Breast epithelium (tissue), 4 donors: ENCODE data around the gene UBASH3B. TPM values are rescaled to one million over a fixed set of nuclear protein-coding genes. Genes with fewer than 3 reads are reported as not detected.
A peak's percentile ranks its signal among the peaks of the same experiment; 100 is the strongest.
"Not testable (repeated sequence)": the region's sequence is repeated elsewhere in the genome, so short reads cannot be mapped to it uniquely, and the experiment has no call there.

Experiments used
- DNase-seq, 2 donors: peaks; one replicate each; pipeline ENCODE4 v3.0.0-alpha.2; 2019; ENCODE audit warnings: low spot score in 2 of 2
- H3K27ac ChIP-seq, 2 donors: fragments of 200-600 bp; sonication (generic) in 1 of 2; one replicate each; pipeline ENCODE4 v1.5.1; 2016 to 2019; ENCODE audit warnings: mild to moderate bottlenecking in 1 of 2
- H3K27me3 ChIP-seq, 2 donors: fragments of 200-600 bp; sonication (generic) in 1 of 2; one replicate each; pipeline versions ENCODE4 v1.5.1 to v1.6.0; 2017 to 2019; ENCODE audit warnings: control low read depth in 1 of 2, mild to moderate bottlenecking in 1 of 2
- H3K36me3 ChIP-seq: fragments of 200-600 bp; one replicate; pipeline ENCODE4 v1.5.1; 2019
- H3K4me1 ChIP-seq, 2 donors: fragments of 200-600 bp; sonication (generic); one replicate each; pipeline ENCODE4 v1.5.1; 2016 to 2019; ENCODE audit warnings: control low read depth in 1 of 2
- H3K4me3 ChIP-seq, 3 donors: fragments of 200-600 bp; sonication (generic); 1 replicate in 2 of 3; 2 replicates in 1 of 3; pipeline ENCODE4 v1.5.1; 2016 to 2019; ENCODE audit warnings: mild to moderate bottlenecking in 3 of 3, moderate library complexity in 2 of 3
- H3K9me3 ChIP-seq, 2 donors: fragments of 200-600 bp; sonication (generic) in 1 of 2; one replicate each; pipeline ENCODE4 v1.5.1; 2016 to 2019; ENCODE audit warnings: control low read depth in 1 of 2
- POLR2A ChIP-seq: fragments of 450-650 bp; IDR thresholded peaks from one replicate; pipeline ENCODE4 v1.6.1; 2016; ENCODE audit warnings: antibody characterized with exemption, mild to moderate bottlenecking, moderate library complexity
- POLR2AphosphoS5 ChIP-seq, 3 donors: sonication (generic); formaldehyde crosslinking; IDR thresholded peaks; one replicate each; pipeline ENCODE4 v1.6.1; 2017; ENCODE audit warnings: antibody characterized with exemption in 3 of 3
- intact Hi-C: fragments of 100-400 bp; cut with DNase I; formaldehyde crosslinking; loops from one replicate; pipeline ENCODE4 v1.15.1; 2023; ENCODE audit warnings: low total_unique reads
- total RNA-seq, 3 donors: library from RNA; depleted of rRNA; stranded (reverse); fragments of >200 nt; gene quantifications; one replicate each; pipeline ENCODE4 v1.1.0, GENCODE V29; 2016
- TF ChIP-seq, protein P1 (sequence below), 3 donors: fragments of 450-650 bp; IDR thresholded peaks; one replicate each; pipeline ENCODE4 v1.5.1; 2016 to 2017; ENCODE audit warnings: antibody characterized with exemption in 3 of 3, mild to moderate bottlenecking in 3 of 3, moderate library complexity in 3 of 3

The UBASH3B gene
- total RNA-seq, 3 donors from 2014 or later, result 4.7 to 6.2 (median 4.8) TPM

DNA sequence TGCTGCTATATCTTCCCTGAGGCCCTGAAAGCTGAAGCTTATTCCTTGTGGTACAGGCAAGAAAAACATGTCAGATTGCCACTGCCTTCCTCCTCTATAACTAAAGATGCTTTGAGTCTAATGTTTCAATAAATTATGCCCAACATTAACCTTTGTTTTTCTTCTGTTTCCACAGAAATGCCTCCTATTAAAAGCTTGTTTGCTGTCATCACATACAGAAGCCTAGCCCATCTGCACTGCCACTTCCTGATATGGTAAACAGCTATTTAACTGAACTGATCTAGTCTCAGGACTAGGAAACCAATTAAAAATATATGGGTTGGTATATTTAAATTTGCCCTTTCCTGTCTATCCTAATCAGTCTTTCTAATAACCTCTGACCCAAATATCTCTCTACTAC is 165.6 kb downstream of the UBASH3B start:
- no peak for TF ChIP-seq POLR2A
- no peak for TF ChIP-seq POLR2AphosphoS5 (IDR thresholded peaks at IDR 0.05)
- TF ChIP-seq, protein P1, sequence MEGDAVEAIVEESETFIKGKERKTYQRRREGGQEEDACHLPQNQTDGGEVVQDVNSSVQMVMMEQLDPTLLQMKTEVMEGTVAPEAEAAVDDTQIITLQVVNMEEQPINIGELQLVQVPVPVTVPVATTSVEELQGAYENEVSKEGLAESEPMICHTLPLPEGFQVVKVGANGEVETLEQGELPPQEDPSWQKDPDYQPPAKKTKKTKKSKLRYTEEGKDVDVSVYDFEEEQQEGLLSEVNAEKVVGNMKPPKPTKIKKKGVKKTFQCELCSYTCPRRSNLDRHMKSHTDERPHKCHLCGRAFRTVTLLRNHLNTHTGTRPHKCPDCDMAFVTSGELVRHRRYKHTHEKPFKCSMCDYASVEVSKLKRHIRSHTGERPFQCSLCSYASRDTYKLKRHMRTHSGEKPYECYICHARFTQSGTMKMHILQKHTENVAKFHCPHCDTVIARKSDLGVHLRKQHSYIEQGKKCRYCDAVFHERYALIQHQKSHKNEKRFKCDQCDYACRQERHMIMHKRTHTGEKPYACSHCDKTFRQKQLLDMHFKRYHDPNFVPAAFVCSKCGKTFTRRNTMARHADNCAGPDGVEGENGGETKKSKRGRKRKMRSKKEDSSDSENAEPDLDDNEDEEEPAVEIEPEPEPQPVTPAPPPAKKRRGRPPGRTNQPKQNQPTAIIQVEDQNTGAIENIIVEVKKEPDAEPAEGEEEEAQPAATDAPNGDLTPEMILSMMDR (IDR thresholded peaks at IDR 0.05), result no peak
- DNase-seq, result no peak
- Histone ChIP-seq H3K9me3 (no peaks in the 10 kb centered on the region), H3K36me3 (no peaks in the 10 kb centered on the region), H3K4me1 (no peaks in the 10 kb centered on the region), H3K27me3 (no peaks in the 10 kb centered on the region), H3K4me3 (no peak overlapping the region), H3K27ac (no peak overlapping the region)
- intact Hi-C loops, result no loop called here

DNA sequence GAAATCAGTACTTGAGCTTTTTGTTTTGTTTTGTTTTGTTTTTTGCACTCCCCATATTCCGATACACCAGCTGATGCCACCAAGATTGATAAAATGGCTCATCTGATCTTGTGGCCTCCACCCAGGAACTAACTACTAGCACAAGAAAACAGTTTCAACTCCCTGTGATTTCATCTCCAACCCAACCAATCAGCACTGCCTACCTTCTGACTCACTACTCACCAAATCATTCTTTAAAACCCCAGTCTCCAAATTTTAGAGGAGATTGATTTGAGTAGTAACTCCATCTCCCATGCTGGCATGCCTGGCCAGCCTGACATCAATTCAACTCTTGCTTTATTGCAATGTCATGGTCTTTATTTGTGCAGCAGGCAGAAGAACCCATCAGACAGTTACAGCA is 166.7 kb downstream of the UBASH3B start:
- no peaks in the 10 kb centered on the region for H3K27me3 ChIP-seq
- DNase-seq, result no peak
- no peaks in the 10 kb centered on the region for H3K9me3 ChIP-seq
- intact Hi-C loops, result no loop called here
- TF ChIP-seq, protein P1 (IDR thresholded peaks at IDR 0.05), result no peak
- TF ChIP-seq POLR2A (no peak), POLR2AphosphoS5 (IDR thresholded peaks at IDR 0.05) (no peak)
- no peak overlapping the region for H3K4me3 ChIP-seq
- no peaks in the 10 kb centered on the region for H3K36me3 ChIP-seq
- H3K4me1 ChIP-seq, result no peaks in the 10 kb centered on the region
- no peak overlapping the region for H3K27ac ChIP-seq

DNA sequence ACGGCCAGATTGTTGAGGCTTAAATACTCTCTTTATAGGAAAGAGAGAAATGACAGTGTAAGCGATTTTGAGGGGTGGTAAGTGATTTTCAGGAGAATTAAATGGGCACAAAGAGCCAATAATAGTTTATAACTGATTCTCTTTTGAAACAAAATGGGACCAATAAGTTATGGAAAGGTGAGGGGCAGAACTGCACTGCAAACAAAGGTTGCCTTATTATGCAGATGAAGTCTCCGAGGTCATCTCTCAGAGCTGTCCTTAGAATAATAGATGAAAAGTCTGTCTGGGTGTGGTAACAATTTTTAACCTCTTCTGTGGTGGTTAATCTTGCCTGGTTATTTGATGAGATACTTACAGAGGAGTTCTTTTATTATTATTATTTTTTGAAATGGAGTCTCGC is 168.0 kb downstream of the UBASH3B start:
- TF ChIP-seq POLR2AphosphoS5 (IDR thresholded peaks at IDR 0.05), result no peak
- no peak for TF ChIP-seq POLR2A
- TF ChIP-seq, protein P1 (IDR thresholded peaks at IDR 0.05), result no peak
- no peaks in the 10 kb centered on the region for H3K9me3 ChIP-seq
- H3K27ac ChIP-seq, result no peak overlapping the region
- intact Hi-C loops, result no loop called here
- H3K27me3 ChIP-seq, result no peaks in the 10 kb centered on the region
- H3K4me3 ChIP-seq, result no peak overlapping the region
- H3K36me3 ChIP-seq, result no peaks in the 10 kb centered on the region
- DNase-seq, result no peak
- H3K4me1 ChIP-seq, result no peaks in the 10 kb centered on the region

DNA sequence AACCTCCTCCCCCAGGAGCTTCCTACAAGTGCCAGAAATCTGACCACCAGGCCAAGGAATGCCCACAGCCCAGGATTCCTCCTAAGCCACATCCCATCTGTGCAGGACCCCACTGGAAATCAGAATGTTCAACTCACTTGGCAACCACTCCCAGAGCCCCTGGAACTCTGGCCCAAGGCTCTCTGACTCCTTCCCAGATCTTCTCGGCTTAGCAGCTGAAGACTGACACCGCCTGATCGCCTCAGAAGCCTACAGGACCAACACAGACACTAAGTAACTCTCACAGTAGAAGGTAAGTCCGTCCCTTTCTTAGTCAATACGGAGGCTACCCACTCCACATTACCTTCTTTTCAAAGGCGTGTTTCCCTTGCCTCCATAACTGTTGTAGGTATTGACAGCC is 173.8 kb downstream of the UBASH3B start:
- H3K4me3 ChIP-seq, intact Hi-C loops: not testable (repeated sequence)
- peak overlapping the region in 1 of 2 donors; percentile 25 for H3K27ac ChIP-seq

DNA sequence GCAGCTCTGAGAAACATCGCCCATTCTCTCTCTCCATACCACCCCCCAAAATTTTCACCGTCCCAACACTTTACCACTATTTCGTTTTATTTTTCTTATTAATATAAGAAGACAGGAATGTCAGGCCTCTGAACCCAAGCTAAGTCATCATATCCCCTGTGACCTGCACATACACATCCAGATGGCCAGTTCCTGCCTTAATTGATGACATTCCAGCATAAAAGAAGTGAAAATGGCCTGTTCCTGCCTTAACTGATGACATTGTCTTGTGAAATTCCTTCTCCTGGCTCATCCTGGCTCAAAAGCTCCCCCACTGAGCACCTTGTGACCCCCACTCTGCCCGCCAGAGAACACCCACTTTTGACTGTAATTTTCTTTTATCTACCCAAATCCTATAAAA is 176.8 kb downstream of the UBASH3B start:
- H3K9me3 ChIP-seq, H3K4me1 ChIP-seq, intact Hi-C loops, DNase-seq, H3K27me3 ChIP-seq, H3K27ac ChIP-seq, H3K4me3 ChIP-seq, H3K36me3 ChIP-seq: not testable (repeated sequence)

More for the DNA sequence above, 173.8 kb downstream of the UBASH3B start:
- not testable (repeated sequence) for H3K9me3 ChIP-seq, DNase-seq, H3K36me3 ChIP-seq, H3K27me3 ChIP-seq, H3K4me1 ChIP-seq

DNA sequence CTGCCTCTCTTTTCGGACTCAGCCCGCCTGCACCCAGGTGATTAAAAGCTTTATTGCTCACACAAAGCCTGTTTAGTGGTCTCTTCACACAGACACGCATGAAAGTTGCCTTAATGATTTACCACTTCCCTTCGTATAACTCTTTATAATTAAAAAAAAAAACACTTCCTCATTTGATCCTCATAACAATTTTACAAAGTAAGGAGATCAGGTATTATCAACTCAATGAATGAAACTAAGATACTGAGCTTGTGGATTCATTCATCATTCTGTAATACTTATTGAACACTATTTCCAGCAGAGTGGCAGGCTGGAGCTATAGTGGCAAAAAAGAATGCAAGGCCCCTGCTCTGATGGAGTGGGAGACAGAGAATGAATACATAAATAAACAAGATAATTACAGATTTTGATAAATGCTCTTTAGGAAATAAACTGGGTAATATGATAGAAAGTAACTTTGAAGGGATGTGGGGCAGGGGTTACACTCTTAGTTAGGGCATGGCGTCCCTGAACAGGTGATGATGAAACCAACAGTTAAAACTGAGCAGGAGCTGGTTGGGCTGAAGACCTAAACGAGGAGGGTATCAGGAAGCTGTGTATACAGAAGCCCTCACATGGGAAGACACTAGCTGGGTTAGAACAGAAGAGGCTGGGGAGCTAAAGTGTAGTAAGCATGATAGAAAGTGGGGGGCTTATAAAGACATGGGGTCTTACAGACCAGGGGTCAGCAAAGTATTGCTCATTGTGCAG is 177.4 kb downstream of the UBASH3B start:
- no peak overlapping the region for H3K27ac ChIP-seq
- DNase-seq, result no peak
- no peaks in the 10 kb centered on the region for H3K9me3 ChIP-seq
- H3K4me1 ChIP-seq, result no peaks in the 10 kb centered on the region
- no peaks in the 10 kb centered on the region for H3K27me3 ChIP-seq
- TF ChIP-seq POLR2AphosphoS5 (IDR thresholded peaks at IDR 0.05), result no peak
- no peak for TF ChIP-seq POLR2A
- TF ChIP-seq, protein P1 (IDR thresholded peaks at IDR 0.05), result no peak
- no peak overlapping the region for H3K4me3 ChIP-seq
- H3K36me3 ChIP-seq, result no peaks in the 10 kb centered on the region
- intact Hi-C loops, result no loop called here
